Measurements from ENCODE around the gene NUBP1. TPM values are rescaled to one million over a fixed set of nuclear protein-coding genes. Genes with fewer than 3 reads are reported as not detected.

NUBP1 gene
- 33.7 TPM for total RNA-seq
- long read RNA-seq, transcript NUBP1-201 (11 exons, 1,228 nt): major isoform, 26 of 36 reads
- long read RNA-seq, partial matches to known transcripts: 4 of 36 reads
- long read RNA-seq, other reads (novel, unspliced or antisense): 5 of 36 reads

DNA sequence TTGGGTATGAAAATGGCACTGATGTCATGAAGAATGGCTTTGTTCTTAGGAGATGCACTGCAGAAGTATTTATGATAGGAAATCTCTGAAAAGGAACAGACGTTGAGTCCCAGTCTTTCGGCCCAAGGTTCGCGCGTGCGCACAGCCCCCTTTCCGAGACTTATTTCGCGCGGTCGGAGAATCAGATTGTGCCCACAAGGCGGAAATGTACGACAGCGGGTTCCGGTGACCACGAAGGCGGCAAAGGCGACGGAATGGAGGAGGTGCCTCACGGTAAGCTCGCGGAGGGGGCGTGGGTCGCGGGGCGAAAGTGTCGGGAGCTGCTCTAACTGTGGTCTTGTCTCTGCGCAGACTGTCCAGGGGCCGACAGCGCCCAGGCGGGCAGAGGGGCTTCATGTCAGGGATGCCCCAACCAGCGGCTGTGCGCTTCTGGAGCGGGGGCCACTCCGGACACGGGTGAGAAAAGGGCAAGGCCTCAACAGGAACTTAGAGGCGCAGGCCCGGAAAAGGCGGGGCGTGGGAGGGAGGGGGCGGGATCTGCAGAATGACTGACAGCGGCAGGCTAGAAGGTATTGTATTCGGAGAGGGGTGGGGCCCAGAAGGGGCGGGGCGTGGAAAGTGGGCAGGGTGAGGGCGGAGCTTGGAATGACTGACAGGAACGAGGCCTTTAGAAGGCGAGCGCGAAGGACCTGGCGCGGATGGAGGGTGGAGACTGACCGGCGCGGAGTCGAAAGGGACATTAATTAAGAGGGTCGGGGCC lies at the start of gene NUBP1:
Gene NUBP1, plus strand, starts transcription at position 233 of the 760 bp plus-strand sequence. Its CDS starts 22 bp downstream, at position 255.
- intact Hi-C loops (cut with DNase I): loop anchor here (10.0 kb wide), 1 partner anchor 181 kb away; no protein-coding TSS in a partner anchor

DNA sequence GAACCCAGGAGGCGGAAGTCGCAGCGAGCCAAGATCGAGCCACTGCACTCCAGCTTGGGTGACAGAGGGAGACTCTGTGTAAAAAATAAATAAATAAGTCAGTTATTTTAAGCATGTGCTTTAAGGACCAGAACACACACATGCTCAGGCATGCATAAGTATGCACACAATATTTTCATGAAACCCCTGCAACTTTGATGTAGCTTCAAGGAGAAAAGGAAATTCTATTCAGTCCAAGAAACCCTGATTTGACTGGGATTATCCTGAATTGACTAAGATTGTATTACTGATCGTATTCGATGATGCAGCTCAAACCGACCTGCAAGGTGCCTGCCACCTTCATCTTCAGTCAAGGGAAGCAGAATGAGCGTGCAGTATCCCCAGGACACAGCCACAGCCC lies 49.8 kb upstream of the NUBP1 start:
- ATAC-seq: no peak
- no peak overlapping the region for H3K27ac ChIP-seq
- no peak overlapping the region for H3K4me3 ChIP-seq
- H3K36me3 ChIP-seq: no peaks in the 10 kb centered on the region
- TF ChIP-seq, protein P1, sequence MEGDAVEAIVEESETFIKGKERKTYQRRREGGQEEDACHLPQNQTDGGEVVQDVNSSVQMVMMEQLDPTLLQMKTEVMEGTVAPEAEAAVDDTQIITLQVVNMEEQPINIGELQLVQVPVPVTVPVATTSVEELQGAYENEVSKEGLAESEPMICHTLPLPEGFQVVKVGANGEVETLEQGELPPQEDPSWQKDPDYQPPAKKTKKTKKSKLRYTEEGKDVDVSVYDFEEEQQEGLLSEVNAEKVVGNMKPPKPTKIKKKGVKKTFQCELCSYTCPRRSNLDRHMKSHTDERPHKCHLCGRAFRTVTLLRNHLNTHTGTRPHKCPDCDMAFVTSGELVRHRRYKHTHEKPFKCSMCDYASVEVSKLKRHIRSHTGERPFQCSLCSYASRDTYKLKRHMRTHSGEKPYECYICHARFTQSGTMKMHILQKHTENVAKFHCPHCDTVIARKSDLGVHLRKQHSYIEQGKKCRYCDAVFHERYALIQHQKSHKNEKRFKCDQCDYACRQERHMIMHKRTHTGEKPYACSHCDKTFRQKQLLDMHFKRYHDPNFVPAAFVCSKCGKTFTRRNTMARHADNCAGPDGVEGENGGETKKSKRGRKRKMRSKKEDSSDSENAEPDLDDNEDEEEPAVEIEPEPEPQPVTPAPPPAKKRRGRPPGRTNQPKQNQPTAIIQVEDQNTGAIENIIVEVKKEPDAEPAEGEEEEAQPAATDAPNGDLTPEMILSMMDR (IDR thresholded peaks at IDR 0.05): no peak
- H3K27me3 ChIP-seq: no peaks in the 10 kb centered on the region
- peaks cover 2% of the 10 kb centered on the region for H3K4me1 ChIP-seq
- no peaks in the 10 kb centered on the region for H3K9me3 ChIP-seq
- intact Hi-C loops (cut with DNase I): no loop called here
- no peak for DNase-seq

More for the DNA sequence above, at the start of gene NUBP1:
- Histone ChIP-seq H3K4me1 (peaks cover 26% of the 10 kb centered on the region), H3K9me3 (no peaks in the 10 kb centered on the region), H3K27me3 (no peaks in the 10 kb centered on the region), H3K36me3 (peaks cover 18% of the 10 kb centered on the region), H3K27ac (peak within 1 kb of the TSS; percentile 97), H3K4me3 (peak within 1 kb of the TSS; percentile 60)
- TF ChIP-seq, protein P1 (IDR thresholded peaks at IDR 0.05): no peak
- peak; percentile 100 for DNase-seq
- ATAC-seq: peak; percentile 99

DNA sequence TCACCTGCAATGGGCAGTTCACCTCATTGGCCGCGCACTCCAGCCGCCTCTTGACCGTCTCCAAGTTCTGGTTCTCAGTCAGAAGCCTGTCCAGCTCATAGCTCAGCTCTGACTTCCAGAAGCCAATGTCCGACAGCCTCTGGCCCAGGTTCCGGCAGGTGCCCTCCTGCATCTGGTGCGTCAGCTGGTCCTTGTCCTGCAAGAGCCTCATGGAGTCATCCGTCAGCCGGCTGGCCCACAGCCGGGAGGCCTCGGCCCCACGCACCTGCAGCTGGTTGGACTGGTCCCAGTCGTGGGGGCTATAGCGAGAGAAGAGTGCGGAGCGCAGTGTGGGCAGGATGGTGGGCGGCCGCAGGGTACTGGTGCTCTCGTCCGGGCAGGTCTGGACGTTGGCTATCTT lies 49.3 kb upstream of the NUBP1 start:
- DNase-seq (peak; percentile 60), ATAC-seq (peak; percentile 36)
- no peak overlapping the region for H3K27ac ChIP-seq

DNA sequence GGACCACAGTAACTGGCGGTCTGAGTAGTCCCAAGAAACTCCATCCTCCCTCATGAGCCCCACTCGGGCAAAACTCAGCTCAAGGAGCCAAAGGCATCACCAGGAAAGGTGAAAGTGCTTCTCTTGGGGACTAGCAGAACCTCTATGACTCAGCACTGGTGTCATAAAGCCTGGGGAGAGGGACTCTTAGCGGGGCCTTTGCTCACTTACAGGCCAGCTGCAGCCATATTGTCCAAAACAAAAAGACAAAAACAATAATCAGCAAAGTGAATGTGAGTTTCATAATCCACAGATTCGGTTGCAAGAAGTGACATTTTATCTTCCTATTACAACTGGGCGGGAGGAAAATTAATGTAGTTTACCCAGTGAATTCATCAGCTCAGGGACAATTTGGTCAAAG lies 48.8 kb upstream of the NUBP1 start, which contains the start of gene TEKT5:
Gene TEKT5, minus strand, starts transcription at position 101 of the 400 bp plus-strand sequence. Its CDS starts 57 bp downstream, at position 44.
- intact Hi-C loops (cut with DNase I): no loop called here
- Histone ChIP-seq H3K9me3 (no peaks in the 10 kb centered on the region), H3K27ac (no peak within 1 kb of the TSS), H3K4me1 (no peaks in the 10 kb centered on the region), H3K27me3 (no peaks in the 10 kb centered on the region), H3K4me3 (no peak within 1 kb of the TSS), H3K36me3 (no peaks in the 10 kb centered on the region)
- ATAC-seq: no peak
- DNase-seq: no peak
- TF ChIP-seq, protein P1 (IDR thresholded peaks at IDR 0.05): no peak

More for the DNA sequence above, 49.3 kb upstream of the NUBP1 start:
- TF ChIP-seq, protein P1 (IDR thresholded peaks at IDR 0.05): no peak
- Histone ChIP-seq H3K27me3 (no peaks in the 10 kb centered on the region), H3K36me3 (no peaks in the 10 kb centered on the region), H3K4me1 (no peaks in the 10 kb centered on the region), H3K9me3 (no peaks in the 10 kb centered on the region), H3K4me3 (no peak overlapping the region)
- intact Hi-C loops (cut with DNase I): no loop called here

DNA sequence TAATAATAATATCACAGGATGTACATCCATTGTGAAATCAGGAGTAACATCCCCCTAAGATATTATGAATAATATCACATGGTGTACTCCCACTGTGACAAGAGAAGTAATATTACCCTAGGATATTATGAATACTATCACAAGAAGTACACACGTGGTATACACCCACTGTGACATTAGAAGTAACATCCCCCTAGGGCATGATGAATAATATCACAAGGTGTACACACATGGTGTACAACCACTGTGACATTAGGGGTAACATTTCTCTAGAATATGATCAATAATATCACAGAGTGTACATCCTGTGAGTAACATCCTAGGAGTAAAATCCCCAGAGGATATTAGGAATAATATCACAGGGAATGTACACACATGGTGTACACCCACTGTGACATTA lies 43.9 kb upstream of the NUBP1 start:
- Histone ChIP-seq H3K27ac (no peak overlapping the region), H3K9me3 (no peaks in the 10 kb centered on the region), H3K36me3 (no peaks in the 10 kb centered on the region), H3K4me1 (no peaks in the 10 kb centered on the region), H3K4me3 (no peak overlapping the region), H3K27me3 (no peaks in the 10 kb centered on the region)
- ATAC-seq: no peak
- TF ChIP-seq, protein P1 (IDR thresholded peaks at IDR 0.05): no peak
- no peak for DNase-seq
- intact Hi-C loops (cut with DNase I): no loop called here
